Mucosa of rectum (tissue), 2 donors: Measurements from ENCODE around the gene BORCS8.
A peak's percentile ranks its signal among the peaks of the same experiment; 100 is the strongest.
"Not testable (repeated sequence)": the region's sequence is repeated elsewhere in the genome, so short reads cannot be mapped to it uniquely, and the experiment has no call there.

Source experiments
- H3K27ac ChIP-seq, 2 donors: one replicate each; pipeline ENCODE4 v1.7.0; 2013; ENCODE audit warnings: inconsistent platforms in 2 of 2, low read depth in 2 of 2, low read length in 2 of 2
- H3K27me3 ChIP-seq, 2 donors: one replicate each; pipeline ENCODE4 v1.7.0; 2013; ENCODE audit warnings: low read length in 2 of 2; ENCODE audit not compliant: control insufficient read depth in 2 of 2, insufficient read depth in 2 of 2
- H3K36me3 ChIP-seq, 2 donors: one replicate each; pipeline ENCODE4 v1.7.0; 2013; ENCODE audit warnings: low read length in 2 of 2; ENCODE audit not compliant: control insufficient read depth in 2 of 2, insufficient read depth in 2 of 2
- H3K4me1 ChIP-seq, 2 donors: one replicate each; pipeline ENCODE4 v1.7.0; 2013; ENCODE audit warnings: low read length in 2 of 2, mild to moderate bottlenecking in 1 of 2; ENCODE audit not compliant: control insufficient read depth in 2 of 2, insufficient read depth in 2 of 2
- H3K4me3 ChIP-seq, 2 donors: one replicate each; pipeline ENCODE4 v1.7.0; 2013; ENCODE audit warnings: low read length in 2 of 2
- H3K9ac ChIP-seq, 2 donors: one replicate each; pipeline ENCODE4 v1.7.0; 2013; ENCODE audit warnings: low read length in 2 of 2, low read depth in 1 of 2, mild to moderate bottlenecking in 1 of 2
- H3K9me3 ChIP-seq, 2 donors: one replicate each; pipeline ENCODE4 v1.7.0; 2013; ENCODE audit warnings: low read length in 2 of 2; ENCODE audit not compliant: control insufficient read depth in 2 of 2
- donor health status: healthy.
- donor health status: Normal muscosa, but diverticular disease.

BORCS8 gene

GRCh38 chr19:19185853-19186740 is 5.9 kb downstream of the BORCS8 start:
- Histone ChIP-seq H3K27me3 (no peaks in the 10 kb centered on the region), H3K9ac (no peak overlapping the region), H3K4me1 (peaks cover 7 to 13% of the 10 kb centered on the region in 2 donors), H3K4me3 (no peak overlapping the region), H3K27ac (no peak overlapping the region), H3K9me3 (no peaks in the 10 kb centered on the region), H3K36me3 (peaks cover 8 to 26% of the 10 kb centered on the region in 2 donors)

- H3K27ac ChIP-seq = no peak overlapping the region
- no peaks in the 10 kb centered on the region for H3K4me1 ChIP-seq
- no peak overlapping the region for H3K9ac ChIP-seq
- H3K36me3 ChIP-seq = peaks cover 8 to 35% of the 10 kb centered on the region in 2 donors
- H3K27me3 ChIP-seq = no peaks in the 10 kb centered on the region
- H3K9me3 ChIP-seq = no peaks in the 10 kb centered on the region
- no peak overlapping the region for H3K4me3 ChIP-seq
Measured at GRCh38 chr19:19181488-19181998, 10.4 kb downstream of the BORCS8 start.

GRCh38 chr19:19179548-19180441 is 12.2 kb downstream of the BORCS8 start:
- Histone ChIP-seq H3K4me1 (no peaks in the 10 kb centered on the region), H3K9me3 (no peaks in the 10 kb centered on the region), H3K4me3 (no peak overlapping the region), H3K36me3 (peaks cover 8 to 31% of the 10 kb centered on the region in 2 donors), H3K9ac (no peak overlapping the region), H3K27ac (no peak overlapping the region), H3K27me3 (no peaks in the 10 kb centered on the region)

GRCh38 chr19:19176950-19177349 is 15.0 kb downstream of the BORCS8 start:
- Histone ChIP-seq H3K4me1 (no peaks in the 10 kb centered on the region), H3K9me3 (no peaks in the 10 kb centered on the region), H3K9ac (no peak overlapping the region), H3K4me3 (no peak overlapping the region), H3K27me3 (no peaks in the 10 kb centered on the region), H3K36me3 (peaks cover 4 to 23% of the 10 kb centered on the region in 2 donors), H3K27ac (no peak overlapping the region)

- H3K4me1 ChIP-seq, H3K9ac ChIP-seq, H3K27me3 ChIP-seq, H3K4me3 ChIP-seq, H3K9me3 ChIP-seq, H3K27ac ChIP-seq, H3K36me3 ChIP-seq: not testable (repeated sequence)
Measured at GRCh38 chr19:19173243-19173642, 18.7 kb downstream of the BORCS8 start.

GRCh38 chr19:19171821-19172532 is 20.0 kb downstream of the BORCS8 start:
- H3K27me3 ChIP-seq = no peaks in the 10 kb centered on the region
- H3K27ac ChIP-seq = no peak overlapping the region
- H3K4me1 ChIP-seq = peaks cover 5% of the 10 kb centered on the region in 2 donors
- H3K9me3 ChIP-seq = no peaks in the 10 kb centered on the region
- H3K9ac ChIP-seq = no peak overlapping the region
- no peak overlapping the region for H3K4me3 ChIP-seq
- H3K36me3 ChIP-seq = peaks cover 0 to 4% of the 10 kb centered on the region in 2 donors

GRCh38 chr19:19170873-19171672 is 20.9 kb downstream of the BORCS8 start:
- Histone ChIP-seq H3K36me3 (no peaks in the 10 kb centered on the region), H3K4me3 (no peak overlapping the region), H3K27ac (no peak overlapping the region), H3K9me3 (no peaks in the 10 kb centered on the region), H3K27me3 (no peaks in the 10 kb centered on the region), H3K9ac (no peak overlapping the region), H3K4me1 (peaks cover 5% of the 10 kb centered on the region in 2 donors)

GRCh38 chr19:19170053-19170872 is 21.7 kb downstream of the BORCS8 start, which contains the start of gene MEF2B:
TSS of gene MEF2B (minus strand) at chr19:19170263. CDS start at chr19:19150735, 19,528 bp downstream.
- Histone ChIP-seq H3K9ac (peak within 1 kb of the TSS in 1 of 2 donors; percentile 5), H3K27ac (no peak within 1 kb of the TSS), H3K27me3 (no peaks in the 10 kb centered on the region), H3K4me1 (peaks cover 5% of the 10 kb centered on the region in 2 donors), H3K36me3 (no peaks in the 10 kb centered on the region), H3K9me3 (no peaks in the 10 kb centered on the region), H3K4me3 (peak within 1 kb of the TSS; percentile 44 to 45)
